ENCODE results near the gene OR2L3. TPM values are rescaled to one million over a fixed set of nuclear protein-coding genes. Genes with fewer than 3 reads are reported as not detected.
"Not testable (repeated sequence)": the region's sequence is repeated elsewhere in the genome, so short reads cannot be mapped to it uniquely, and the experiment has no call there.

Gene OR2L3
- total RNA-seq, 4 donors from 2014 or later, result not detected

DNA sequence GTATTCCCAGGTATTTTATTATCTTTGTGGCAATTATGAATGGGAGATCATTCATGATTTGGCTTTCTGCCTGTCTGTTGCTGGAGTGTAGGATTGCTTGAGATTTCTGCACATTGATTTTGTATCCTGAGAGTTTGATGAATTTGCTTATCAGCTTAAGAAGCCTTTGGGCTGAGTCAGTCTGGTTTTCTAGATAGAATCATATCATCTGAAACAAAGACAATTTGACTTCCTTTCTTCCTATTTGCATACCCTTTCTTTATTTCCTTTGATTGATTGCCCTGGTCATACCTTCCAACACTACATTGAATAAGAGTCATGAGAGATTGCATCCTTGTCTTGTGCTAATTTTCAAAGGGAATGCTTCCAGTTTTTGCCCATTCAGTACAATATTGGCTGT lies 8.0 kb downstream of the OR2L3 start:
- no peaks in the 10 kb centered on the region for H3K27me3 ChIP-seq
- no peak overlapping the region for H3K27ac ChIP-seq (replicated peaks in 1 of 4)
- intact Hi-C loops (cut with DNase I), result no loop called here
- H3K36me3 ChIP-seq, result no peaks in the 10 kb centered on the region
- peaks cover 0 to 7% (median 3%) of the 10 kb centered on the region in 4 donors for H3K9me3 ChIP-seq
- H3K4me3 ChIP-seq, result no peak overlapping the region
- no peak for TF ChIP-seq EP300 (IDR thresholded peaks at IDR 0.05)
- no peak for TF ChIP-seq POLR2A (IDR thresholded peaks at IDR 0.05; ENCODE audit: low read depth)
- TF ChIP-seq POLR2AphosphoS5 (IDR thresholded peaks at IDR 0.05), result no peak
- TF ChIP-seq, protein P1, sequence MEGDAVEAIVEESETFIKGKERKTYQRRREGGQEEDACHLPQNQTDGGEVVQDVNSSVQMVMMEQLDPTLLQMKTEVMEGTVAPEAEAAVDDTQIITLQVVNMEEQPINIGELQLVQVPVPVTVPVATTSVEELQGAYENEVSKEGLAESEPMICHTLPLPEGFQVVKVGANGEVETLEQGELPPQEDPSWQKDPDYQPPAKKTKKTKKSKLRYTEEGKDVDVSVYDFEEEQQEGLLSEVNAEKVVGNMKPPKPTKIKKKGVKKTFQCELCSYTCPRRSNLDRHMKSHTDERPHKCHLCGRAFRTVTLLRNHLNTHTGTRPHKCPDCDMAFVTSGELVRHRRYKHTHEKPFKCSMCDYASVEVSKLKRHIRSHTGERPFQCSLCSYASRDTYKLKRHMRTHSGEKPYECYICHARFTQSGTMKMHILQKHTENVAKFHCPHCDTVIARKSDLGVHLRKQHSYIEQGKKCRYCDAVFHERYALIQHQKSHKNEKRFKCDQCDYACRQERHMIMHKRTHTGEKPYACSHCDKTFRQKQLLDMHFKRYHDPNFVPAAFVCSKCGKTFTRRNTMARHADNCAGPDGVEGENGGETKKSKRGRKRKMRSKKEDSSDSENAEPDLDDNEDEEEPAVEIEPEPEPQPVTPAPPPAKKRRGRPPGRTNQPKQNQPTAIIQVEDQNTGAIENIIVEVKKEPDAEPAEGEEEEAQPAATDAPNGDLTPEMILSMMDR (IDR thresholded peaks at IDR 0.05), result no peak
- no peaks in the 10 kb centered on the region for H3K4me1 ChIP-seq
- DNase-seq (ENCODE audit: extremely low spot score), result no peak

- TF ChIP-seq POLR2AphosphoS5 (IDR thresholded peaks at IDR 0.05), result no peak
- TF ChIP-seq POLR2A (IDR thresholded peaks at IDR 0.05; ENCODE audit: low read depth), result no peak
- TF ChIP-seq EP300 (IDR thresholded peaks at IDR 0.05), result no peak
- TF ChIP-seq, protein P1 (IDR thresholded peaks at IDR 0.05), result no peak
- DNase-seq (ENCODE audit: extremely low spot score), result no peak
- 65% methylated on average over 2 of the region's 2 CpGs for WGBS
- intact Hi-C loops (cut with DNase I), result no loop called here
- Histone ChIP-seq H3K36me3 (no peaks in the 10 kb centered on the region), H3K9me3 (peaks cover 0 to 7% (median 3%) of the 10 kb centered on the region in 4 donors), H3K4me1 (no peaks in the 10 kb centered on the region), H3K27me3 (no peaks in the 10 kb centered on the region), H3K4me3 (no peak overlapping the region), H3K27ac (replicated peaks in 1 of 4) (no peak overlapping the region)
These were observed 8.6 kb downstream of the OR2L3 start for GRCh38 chr1:248055261-248055660.

DNA sequence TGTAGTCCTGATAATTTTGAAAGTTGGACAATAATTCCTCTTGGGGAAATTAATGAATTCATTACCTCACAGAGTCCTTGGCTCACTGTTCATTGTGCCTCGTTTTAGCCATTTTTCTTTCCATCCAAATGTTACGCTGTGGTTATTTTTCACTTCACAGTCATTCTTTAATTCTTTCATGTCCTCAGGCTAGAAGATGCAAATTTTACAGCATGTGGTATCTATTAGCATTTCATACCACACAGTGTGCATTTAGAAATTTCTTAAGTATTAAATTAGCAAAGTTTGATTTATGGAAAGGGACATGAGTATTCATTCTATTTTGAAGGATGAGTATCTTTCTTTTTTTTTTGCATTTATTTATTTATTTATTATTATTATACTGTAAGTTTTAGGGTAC lies 18.4 kb downstream of the OR2L3 start:
- intact Hi-C loops (cut with DNase I), result no loop called here
- no peak for TF ChIP-seq POLR2A (IDR thresholded peaks at IDR 0.05; ENCODE audit: low read depth)
- TF ChIP-seq, protein P1 (IDR thresholded peaks at IDR 0.05), result no peak
- no peak for TF ChIP-seq EP300 (IDR thresholded peaks at IDR 0.05)
- no peak for TF ChIP-seq POLR2AphosphoS5 (IDR thresholded peaks at IDR 0.05)
- Histone ChIP-seq H3K27me3 (no peaks in the 10 kb centered on the region), H3K4me3 (no peak overlapping the region), H3K36me3 (no peaks in the 10 kb centered on the region), H3K4me1 (no peaks in the 10 kb centered on the region), H3K9me3 (no peaks in the 10 kb centered on the region), H3K27ac (replicated peaks in 1 of 4) (no peak overlapping the region)
- no peak for DNase-seq (ENCODE audit: extremely low spot score)
- 76% methylated on average over 2 of the region's 2 CpGs for WGBS

GRCh38 chr1:248065604-248066003 lies 19.0 kb downstream of the OR2L3 start:
- Histone ChIP-seq H3K4me3 (no peak overlapping the region), H3K27ac (replicated peaks in 1 of 4) (no peak overlapping the region), H3K4me1 (no peaks in the 10 kb centered on the region), H3K36me3 (no peaks in the 10 kb centered on the region), H3K27me3 (no peaks in the 10 kb centered on the region), H3K9me3 (no peaks in the 10 kb centered on the region)
- DNase-seq (ENCODE audit: extremely low spot score), result no peak
- intact Hi-C loops (cut with DNase I), result no loop called here
- TF ChIP-seq EP300 (IDR thresholded peaks at IDR 0.05) (no peak), POLR2AphosphoS5 (IDR thresholded peaks at IDR 0.05) (no peak), POLR2A (IDR thresholded peaks at IDR 0.05; ENCODE audit: low read depth) (no peak)
- TF ChIP-seq, protein P1 (IDR thresholded peaks at IDR 0.05), result no peak
- 89% methylated on average over 3 of the region's 3 CpGs for WGBS

DNA sequence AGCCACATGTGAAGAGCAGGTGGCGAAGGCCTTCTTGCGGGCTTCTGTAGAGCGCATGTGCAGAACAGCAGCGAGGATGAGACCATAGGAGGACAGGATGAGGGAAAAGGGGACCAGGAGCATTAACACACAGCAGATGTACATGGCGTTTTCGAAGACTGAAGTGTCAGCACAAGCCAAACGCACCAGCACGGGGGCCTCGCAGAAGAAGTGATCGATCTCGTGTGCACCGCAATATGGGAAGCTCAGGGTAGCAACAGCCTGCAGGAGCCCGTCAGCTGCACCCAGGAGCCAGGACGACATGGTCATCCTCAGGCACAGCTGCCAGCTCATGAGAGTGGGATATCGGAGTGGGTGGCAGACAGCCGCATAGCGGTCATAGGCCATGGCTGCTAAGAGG lies 37.2 kb downstream of the OR2L3 start:
- H3K27me3 ChIP-seq; H3K4me3 ChIP-seq; H3K27ac ChIP-seq (replicated peaks in 1 of 4); H3K4me1 ChIP-seq; H3K36me3 ChIP-seq; DNase-seq (ENCODE audit: extremely low spot score); H3K9me3 ChIP-seq; intact Hi-C loops (cut with DNase I): not testable (repeated sequence)
- no CpG with 5 or more reads among the region's 17 CpGs for WGBS

Data from esophagus muscularis mucosa (tissue), 4 donors.